ENCODE results near the gene TCF7L1.

GRCh38 chr2:85323351-85323987, 190.3 kb downstream of the TCF7L1 start:
- no peak for TF ChIP-seq POLR2AphosphoS5 (IDR thresholded peaks at IDR 0.05; ENCODE audit: low read depth)
- TF ChIP-seq CTCF (IDR thresholded peaks at IDR 0.05; ENCODE audit: insufficient read depth, low read length): no peak
- TF ChIP-seq SPI1 (IDR thresholded peaks at IDR 0.05; ENCODE audit: borderline replicate concordance, low read depth): no peak
- TF ChIP-seq REST (IDR thresholded peaks at IDR 0.05; ENCODE audit: insufficient replicate concordance, low read depth): no peak

Measured in HL-60 (cell line).